GM21786 (cell line): ENCODE data around the gene COMMD6.

Source experiments
- ATAC-seq: cut with Tn5 transposase; IDR thresholded peaks from one replicate; pipeline ENCODE4 v1.9.1; 2021; ENCODE audit not compliant: unreplicated experiment

COMMD6 gene

GRCh38 chr13:75530549-75530961, 7.1 kb downstream of the COMMD6 start:
- peak; percentile 43 for ATAC-seq

DNA sequence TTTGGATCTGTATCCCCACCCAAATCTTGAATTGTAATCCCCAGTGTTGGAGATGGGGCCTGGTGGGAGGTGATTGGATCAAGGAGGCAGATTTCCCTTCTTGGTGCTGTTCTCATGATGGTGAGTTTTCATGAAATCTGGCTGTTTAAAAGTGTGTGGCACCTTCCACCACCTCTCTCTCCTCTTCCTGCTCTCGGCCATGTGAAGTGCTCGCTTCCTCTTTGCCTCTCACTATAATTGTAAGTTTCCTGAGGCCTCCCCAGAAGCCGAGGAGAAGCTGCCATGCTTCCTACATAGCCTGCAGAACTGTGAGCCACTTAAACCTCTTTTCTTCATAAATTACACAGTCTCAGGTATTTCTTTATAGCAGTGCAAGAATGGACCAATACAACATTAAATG, 15.7 kb downstream of the COMMD6 start:
- no peak for ATAC-seq

- no peak for ATAC-seq
Measured at GRCh38 chr13:75518439-75519088, 19.1 kb downstream of the COMMD6 start.

GRCh38 chr13:75514080-75514995, 23.3 kb downstream of the COMMD6 start:
- ATAC-seq, result no peak

GRCh38 chr13:75513271-75513670, 24.4 kb downstream of the COMMD6 start:
- ATAC-seq, result no peak

GRCh38 chr13:75512253-75512652, 25.4 kb downstream of the COMMD6 start:
- peak; percentile 95 for ATAC-seq

DNA sequence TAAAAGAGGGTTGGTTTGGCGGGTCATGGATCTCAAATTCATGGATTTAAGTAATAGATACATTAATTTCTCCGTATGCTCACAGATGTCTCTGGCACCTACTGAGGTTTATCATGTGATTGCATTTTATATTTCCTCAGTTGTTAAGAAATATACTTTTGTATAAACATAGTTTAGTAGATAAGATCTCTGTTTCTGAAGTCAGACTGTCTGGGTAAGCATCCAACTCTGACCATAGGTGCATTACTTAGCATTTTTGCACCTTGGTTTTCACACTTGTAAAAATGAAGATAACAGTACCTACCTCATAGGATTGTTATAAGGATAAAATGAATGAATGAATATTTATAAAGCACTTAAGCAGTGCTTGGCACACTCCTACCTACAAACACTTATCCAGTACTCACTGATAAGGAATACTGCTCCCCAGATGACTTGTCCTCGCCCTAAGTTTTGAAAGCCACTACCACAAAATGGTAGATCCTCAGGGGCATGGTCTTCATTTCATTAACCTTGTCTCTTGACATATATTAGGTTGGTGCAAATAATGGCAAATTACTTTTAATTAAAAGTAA, 26.5 kb downstream of the COMMD6 start:
- no peak for ATAC-seq

DNA sequence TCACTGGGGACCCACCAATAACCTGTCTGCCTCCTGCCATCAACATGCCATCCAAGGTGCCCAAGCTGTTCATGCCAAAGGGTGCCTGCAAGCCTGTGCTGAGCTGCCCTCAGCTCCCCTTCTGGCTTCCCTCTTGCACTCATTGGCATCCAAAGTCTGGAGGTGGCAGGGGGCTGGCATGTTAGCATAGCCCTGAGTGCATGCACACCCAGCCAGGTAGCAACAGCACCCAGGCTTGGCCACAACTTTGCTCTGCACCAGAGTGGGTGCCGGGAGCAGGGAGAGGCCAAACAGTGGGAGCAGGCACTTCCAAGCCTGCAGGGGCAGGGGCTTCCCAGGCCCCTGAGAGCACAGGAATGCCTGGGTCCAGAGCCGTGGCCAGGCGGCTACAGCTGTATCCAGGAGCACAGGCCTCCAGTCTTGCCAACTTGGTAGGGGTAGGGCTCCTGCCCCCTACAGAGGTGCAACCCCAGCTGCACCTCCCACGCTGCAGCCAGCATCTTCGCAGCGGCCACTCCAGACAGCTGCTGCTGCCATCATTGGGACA, 29.6 kb downstream of the COMMD6 start:
- no peak for ATAC-seq

DNA sequence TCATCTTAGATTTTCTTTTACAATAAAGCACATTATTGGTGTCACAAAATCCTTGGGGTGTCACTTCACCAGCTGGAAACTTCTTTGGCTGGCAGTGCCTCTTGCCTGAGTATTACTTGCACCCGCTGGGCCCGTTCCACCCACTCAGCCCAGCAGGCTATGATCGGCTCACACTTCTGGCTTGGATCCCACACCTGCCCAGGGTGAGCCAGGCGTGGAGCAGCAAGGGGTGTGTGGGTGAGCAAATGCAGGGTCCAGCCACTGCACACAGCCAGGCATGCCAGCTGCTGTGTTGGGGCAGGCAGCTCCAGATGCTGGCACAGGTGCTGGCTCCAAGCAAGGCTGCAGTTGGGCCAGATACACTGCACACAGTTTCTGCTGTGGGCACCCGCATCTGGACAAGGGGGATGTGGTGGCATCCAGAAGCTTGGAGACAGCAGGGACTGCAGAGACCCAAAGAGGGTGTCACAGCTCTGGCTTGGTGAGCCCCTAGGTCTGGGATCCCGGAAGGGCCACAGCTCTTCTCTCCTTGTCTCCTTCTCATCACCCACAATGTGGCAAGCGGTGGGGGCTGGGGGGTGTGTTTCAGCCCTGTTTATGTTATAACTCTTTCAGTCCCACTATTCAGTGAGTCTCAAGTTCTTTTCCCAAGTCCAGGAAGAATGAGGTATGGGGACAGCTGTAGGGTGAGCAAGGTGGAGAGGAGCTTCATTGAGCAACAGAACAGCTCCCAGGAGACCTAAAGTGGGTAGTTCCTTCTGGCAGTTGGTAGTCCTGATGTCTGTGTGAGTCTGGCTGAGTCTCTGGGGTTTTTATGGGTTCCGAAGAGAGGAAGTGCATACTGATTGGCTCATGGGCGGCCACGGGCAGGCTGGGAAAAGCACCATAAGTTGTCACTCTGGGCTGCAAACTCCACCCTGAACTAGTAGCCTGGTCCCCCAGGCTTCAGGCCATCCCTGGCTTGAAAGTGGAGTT, 30.3 kb downstream of the COMMD6 start:
- ATAC-seq, result no peak

GRCh38 chr13:75506018-75506417, 31.6 kb downstream of the COMMD6 start:
- ATAC-seq, result no peak

- no peak for ATAC-seq
Measured at GRCh38 chr13:75505327-75505726, 32.3 kb downstream of the COMMD6 start.

- no peak for ATAC-seq
Measured at GRCh38 chr13:75495938-75496337, 41.7 kb downstream of the COMMD6 start.

- ATAC-seq, result no peak
Measured at GRCh38 chr13:75494491-75494890, 43.1 kb downstream of the COMMD6 start.

GRCh38 chr13:75493156-75493555, 44.5 kb downstream of the COMMD6 start:
- no peak for ATAC-seq

GRCh38 chr13:75492389-75492788, 45.3 kb downstream of the COMMD6 start:
- ATAC-seq, result no peak

GRCh38 chr13:75491376-75491775, 46.3 kb downstream of the COMMD6 start:
- no peak for ATAC-seq

- ATAC-seq, result peak; percentile 91
Measured at GRCh38 chr13:75489502-75490263, 48.0 kb downstream of the COMMD6 start.

DNA sequence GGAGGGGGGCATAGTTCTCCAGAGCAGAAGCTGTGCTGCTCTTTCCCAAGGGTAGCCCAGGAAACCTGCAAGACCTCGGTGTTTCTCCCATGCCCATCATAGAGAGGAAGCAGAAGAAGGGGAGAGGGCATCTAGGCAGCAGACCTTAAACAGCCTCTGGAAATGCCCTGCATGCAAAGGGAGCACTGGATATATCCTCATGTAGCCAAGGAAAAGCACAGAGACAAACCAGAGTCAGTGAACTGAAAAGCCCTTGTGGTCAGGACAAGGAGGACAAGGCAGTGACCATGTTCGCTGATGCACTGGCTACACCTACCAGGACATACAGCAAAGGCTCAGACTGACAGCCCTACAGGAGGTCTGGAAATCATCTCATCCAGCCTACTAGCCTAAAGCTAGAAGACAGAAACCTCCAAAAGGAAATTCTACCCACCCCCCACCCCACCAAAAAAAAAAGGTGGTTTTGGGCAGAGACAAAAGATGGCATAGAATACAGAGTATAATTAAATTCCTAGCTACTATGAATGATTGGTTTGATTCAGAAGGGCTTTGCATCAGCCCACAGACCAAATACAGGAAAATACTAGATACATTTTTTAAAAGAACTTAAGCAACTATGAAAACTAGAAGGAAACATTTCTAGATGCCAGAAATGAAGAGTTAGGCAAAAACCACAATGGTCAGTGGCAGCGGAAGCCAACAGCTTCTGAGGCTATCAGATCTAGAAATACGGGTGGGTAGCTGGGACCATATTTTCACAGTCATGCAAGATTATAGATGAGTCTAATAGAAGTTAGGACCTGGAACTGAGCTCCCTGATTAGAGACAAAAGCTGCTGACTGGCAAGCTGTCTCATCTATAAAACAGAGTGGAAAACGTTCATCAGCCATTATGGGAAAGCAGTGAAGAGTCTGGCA, 51.2 kb downstream of the COMMD6 start:
- no peak for ATAC-seq
